GM23248 (cell line): ENCODE results near the gene ALDH1L1.

Experiments used
- EZH2 ChIP-seq: fragments of 200-600 bp; sonication (generic); IDR thresholded peaks from 2 replicates; pipeline ENCODE4 v1.6.1; 2018; ENCODE audit warnings: antibody characterized with exemption, mild to moderate bottlenecking; ENCODE audit not compliant: insufficient read depth, poor library complexity, severe bottlenecking
- EZH2phosphoT487 ChIP-seq: fragments of 200-600 bp; sonication (generic); IDR thresholded peaks from 2 replicates; pipeline ENCODE4 v1.6.1; 2018; ENCODE audit warnings: antibody characterized with exemption, moderate library complexity, mild to moderate bottlenecking, low read depth; ENCODE audit not compliant: insufficient read depth

GRCh38 chr3:126067959-126068358, 112.4 kb downstream of the ALDH1L1 start:
- TF ChIP-seq EZH2 (no peak), EZH2phosphoT487 (no peak)
